ENCODE results near the gene ZNF385B.

GRCh38 chr2:179569831-179570233 is 291.6 kb downstream of the ZNF385B start:
- TF ChIP-seq POLR2AphosphoS5 (IDR thresholded peaks at IDR 0.05; ENCODE audit: low read depth, low read length): no peak
- TF ChIP-seq CTCF (IDR thresholded peaks at IDR 0.05): no peak
- TF ChIP-seq SIN3A (IDR thresholded peaks at IDR 0.05; ENCODE audit: borderline replicate concordance, insufficient read depth, low read depth, low read length): no peak

Measured in Panc1 (cell line).